Right renal pelvis (tissue), 4 donors: Measurements from ENCODE around the gene CDH13. TPM values are rescaled to one million over a fixed set of nuclear protein-coding genes. Genes with fewer than 3 reads are reported as not detected.

Experiments
- DNase-seq, 4 donors: peaks; one replicate each; pipeline ENCODE4 v3.0.0-alpha.2; 2013; ENCODE audit warnings: low read depth in 4 of 4, low spot score in 3 of 4, missing footprints in 1 of 4
- polyA plus RNA-seq, 4 donors: library from polyadenylated mRNA; unstranded; fragments of 120-200 nt; gene quantifications; one replicate each; pipeline ENCODE4 v1.2.1, GENCODE V29; 2013; ENCODE audit not compliant: insufficient read length in 4 of 4

Gene CDH13
- polyA plus RNA-seq, 4 donors: 10.1 to 16.5 (median 13.4) TPM

DNA sequence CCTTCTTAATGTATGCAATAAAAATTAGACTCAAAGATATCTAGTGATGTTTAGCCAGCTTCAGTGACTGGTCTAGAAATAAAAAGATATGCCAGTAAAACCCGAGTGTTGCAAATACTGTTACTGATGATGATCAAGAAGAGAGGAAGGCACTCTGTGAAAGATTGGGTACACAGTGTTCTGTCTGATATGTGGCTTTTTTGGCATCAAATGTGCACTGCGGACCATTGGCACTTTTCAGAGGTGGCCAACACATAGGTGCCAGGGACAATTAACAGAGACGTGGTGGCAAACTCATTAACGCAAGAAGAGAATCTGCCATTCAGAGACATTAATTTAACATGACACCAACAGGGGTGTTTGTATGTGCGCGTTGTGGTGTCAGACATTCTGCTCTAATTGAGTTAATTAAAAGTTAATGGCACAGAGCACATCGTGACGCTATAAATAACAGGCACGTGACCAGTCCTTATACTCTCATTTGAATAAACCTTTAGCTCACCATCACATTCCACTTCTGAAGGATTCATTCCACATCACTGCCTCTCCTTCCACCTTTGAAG is 631.7 kb downstream of the CDH13 start:
- DNase-seq: no peak

GRCh38 chr16:83266848-83267553 is 640.2 kb downstream of the CDH13 start:
- no peak for DNase-seq

DNA sequence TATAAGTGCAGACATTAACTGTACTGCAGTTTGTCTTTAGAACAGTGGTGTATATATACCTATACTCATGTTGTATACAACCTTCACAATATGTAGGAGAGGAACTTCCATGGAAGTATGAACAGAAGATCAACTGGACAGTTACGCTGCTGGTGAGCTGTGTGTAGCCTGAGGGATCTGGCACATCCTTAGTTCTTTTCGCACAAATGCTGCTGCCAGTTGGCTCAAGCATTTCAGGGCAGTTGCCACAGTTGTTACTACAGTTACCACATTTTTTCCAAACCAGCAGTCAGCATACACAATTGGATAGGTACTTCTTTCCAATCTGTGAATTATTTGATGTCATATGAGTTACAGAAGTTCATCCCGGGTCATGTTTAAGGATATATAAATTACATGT is 641.4 kb downstream of the CDH13 start:
- DNase-seq: no peak

DNA sequence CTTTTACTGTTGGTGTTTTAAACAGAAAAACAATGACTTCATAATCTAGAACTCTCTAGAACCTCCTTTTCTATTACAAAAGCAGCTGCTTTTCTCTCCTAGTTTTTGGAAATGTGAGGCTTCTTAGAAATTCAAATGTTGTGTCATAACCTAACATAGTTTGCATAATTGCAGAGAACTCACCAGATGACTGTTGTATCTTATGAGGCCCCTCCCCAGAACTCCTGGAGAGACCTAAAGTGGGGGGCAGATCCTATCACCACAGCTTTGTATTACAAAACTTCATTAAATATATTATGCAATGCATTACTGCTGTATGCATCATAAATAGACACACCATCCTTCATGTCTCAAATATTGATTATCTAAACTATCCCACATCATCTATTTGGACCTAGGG is 642.3 kb downstream of the CDH13 start:
- no peak for DNase-seq

DNA sequence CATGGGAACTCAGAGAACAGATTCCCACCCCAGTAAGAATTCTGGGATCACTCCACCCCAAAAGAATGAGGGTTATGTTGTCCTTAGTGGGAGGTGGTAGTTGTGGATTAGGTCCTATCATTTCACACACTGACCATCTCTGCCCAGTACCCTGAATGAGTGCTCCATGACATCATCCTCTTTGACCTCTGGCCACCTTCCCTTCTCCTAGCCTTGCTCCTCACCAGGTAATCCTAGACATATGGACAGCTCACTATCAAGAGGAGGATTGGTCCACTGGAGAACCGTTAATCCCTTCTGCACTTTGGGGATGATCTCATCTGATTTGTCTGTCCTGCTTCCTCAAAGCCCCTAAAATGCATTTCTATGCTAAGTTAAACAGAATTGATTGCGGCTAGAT is 642.8 kb downstream of the CDH13 start:
- no peak for DNase-seq

- no peak for DNase-seq
Observed at GRCh38 chr16:83270061-83270460, 643.3 kb downstream of the CDH13 start.

- no peak for DNase-seq
Observed at GRCh38 chr16:83270640-83271039, 643.9 kb downstream of the CDH13 start.

DNA sequence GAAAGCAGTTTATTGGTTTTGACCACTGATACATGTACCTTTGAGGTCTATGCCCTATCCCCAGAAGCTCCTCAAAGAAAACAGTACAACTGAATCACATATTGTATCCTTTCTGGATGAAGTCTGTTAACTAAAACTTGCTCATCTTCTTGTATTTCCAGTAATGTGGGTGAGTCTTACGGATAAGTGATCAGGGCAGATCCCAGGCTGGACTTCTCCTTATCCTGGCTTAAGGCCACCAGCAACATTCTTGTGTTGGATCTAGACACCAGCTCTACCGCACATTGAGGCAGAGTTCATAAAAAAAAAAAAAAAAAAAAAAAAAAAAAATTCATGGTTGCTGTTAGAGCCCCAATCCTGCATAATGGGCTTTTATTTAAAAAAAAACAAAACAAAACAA is 644.4 kb downstream of the CDH13 start:
- no peak for DNase-seq

- DNase-seq: no peak
Observed at GRCh38 chr16:83271970-83272575, 645.3 kb downstream of the CDH13 start.

DNA sequence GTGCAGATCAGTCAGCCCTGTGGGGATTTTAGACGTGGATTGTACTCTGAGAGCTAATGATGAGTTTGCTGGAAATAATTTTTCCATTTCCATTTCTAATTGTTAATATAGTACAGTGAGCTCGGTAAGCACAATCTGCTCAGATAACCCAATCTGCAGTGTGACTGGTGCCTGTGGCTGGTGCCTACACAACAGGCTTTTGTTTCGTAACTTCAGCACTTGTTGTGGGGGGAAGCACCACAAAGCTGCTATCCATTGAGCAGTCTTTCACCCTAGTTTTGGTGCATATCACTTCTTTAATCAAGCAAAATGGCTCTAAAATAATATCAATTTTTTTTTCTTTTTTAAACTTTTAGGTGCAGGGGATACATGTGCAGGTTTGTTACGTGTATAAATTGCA is 646.1 kb downstream of the CDH13 start:
- no peak for DNase-seq

DNA sequence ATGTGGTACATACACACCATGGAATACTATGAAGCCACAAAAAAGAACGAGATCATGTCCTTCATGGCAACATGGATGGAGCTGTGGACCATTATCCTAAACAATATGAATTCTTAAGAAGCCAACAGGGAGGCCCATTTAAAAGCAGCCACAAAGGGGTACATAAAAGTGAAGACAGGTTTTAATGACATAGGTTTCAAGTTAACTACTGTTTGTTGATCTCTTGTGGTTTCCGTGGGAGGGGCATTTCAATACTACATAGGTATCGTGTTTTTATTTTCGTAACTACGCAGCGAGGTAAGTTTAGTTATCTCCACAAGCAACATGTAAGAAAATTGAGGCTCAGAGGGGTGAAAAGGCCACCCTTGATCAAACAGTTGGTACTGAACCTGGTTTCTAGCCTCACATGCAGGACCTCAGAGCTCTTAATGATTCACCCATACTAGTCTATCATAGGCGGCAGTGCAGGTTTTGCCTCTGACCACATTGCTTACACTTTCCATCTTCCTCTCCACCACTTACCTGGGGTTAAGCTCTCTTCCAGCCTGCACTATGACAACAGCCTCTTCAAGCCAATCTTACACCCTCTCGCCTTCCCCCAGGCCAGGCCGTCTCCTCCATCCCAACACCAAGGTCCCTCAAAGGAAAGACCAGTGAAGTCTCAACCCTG is 646.9 kb downstream of the CDH13 start:
- no peak for DNase-seq

- DNase-seq: no peak
Observed at GRCh38 chr16:83279251-83279650, 652.5 kb downstream of the CDH13 start.

GRCh38 chr16:83285921-83286320 is 659.2 kb downstream of the CDH13 start:
- DNase-seq: no peak

DNA sequence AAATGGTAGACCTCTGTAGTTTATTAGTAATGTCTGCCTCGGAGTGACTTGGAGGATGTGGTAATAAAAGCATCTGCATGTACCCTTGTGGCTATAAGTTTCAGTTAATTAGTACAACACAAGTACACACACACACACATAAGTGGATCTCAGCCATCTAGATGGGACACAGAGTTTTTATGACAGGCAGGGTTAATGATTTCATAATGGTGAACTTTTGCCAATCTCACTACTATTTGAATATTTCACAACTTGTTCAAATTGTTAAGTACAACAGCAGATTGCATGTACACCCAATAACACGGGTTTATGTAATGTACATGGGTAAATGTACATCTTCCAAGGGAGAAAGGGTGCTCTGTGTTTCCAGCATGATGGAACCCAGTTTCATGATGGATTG is 669.7 kb downstream of the CDH13 start:
- DNase-seq: no peak

- no peak for DNase-seq
Observed at GRCh38 chr16:83298541-83298940, 671.8 kb downstream of the CDH13 start.

GRCh38 chr16:83300326-83300725 is 673.6 kb downstream of the CDH13 start:
- DNase-seq: no peak

DNA sequence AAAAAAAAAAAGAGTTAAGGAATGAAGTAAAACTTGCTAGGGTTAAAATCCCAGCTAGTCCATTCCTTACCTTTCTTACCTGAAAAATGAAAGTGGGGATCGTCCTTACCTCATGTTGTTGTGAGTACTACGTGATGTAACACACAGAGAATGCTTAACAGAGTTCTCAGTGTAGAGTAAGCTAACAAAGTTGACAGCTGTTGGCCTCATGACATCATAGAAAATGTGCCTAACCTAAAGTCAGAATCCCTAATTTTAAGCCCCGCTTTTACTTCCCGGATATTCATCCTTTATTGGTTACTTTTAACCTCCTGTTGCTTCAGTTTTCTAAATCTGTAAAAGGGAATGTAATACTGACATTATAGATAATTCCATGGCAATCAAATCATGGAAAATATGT is 675.2 kb downstream of the CDH13 start:
- DNase-seq: no peak

DNA sequence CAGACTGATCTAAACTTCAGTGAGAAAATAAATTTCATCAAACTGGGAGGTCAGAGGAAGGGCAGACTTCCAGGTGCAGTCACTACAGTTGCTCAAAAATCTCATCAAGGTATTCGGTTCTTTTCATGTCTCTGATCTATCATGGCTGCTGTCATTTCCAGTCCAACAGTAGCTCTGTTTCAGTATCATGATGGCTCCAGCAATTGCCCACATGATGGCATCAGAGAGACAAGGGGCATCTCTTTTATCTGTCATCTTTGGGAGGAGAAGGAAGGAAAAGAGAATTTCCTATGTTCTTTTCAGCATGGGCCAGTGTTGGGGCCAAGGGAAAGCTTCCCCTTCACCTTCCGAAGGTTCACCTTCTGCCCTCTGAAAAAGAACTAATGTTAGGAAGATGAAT is 676.1 kb downstream of the CDH13 start:
- no peak for DNase-seq

DNA sequence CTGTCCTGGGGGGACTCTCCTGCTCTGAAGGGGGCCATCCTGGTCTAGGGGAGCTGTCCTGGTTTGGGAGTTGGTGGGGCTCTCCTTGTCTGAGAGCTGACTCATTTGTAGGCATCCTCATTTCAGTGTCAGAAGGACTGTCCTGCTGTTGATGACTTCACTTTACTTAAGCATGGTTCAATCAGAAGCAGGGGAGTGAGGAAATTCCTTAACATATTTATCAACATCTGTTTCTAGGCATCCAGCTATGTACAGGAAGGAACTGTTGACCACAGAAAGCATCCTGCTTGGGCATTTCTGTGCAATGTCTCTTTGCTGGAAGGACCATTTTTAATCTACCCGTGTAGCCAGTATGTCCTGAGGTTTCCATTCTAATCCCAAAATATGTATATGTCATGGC is 678.3 kb downstream of the CDH13 start:
- DNase-seq: no peak

DNA sequence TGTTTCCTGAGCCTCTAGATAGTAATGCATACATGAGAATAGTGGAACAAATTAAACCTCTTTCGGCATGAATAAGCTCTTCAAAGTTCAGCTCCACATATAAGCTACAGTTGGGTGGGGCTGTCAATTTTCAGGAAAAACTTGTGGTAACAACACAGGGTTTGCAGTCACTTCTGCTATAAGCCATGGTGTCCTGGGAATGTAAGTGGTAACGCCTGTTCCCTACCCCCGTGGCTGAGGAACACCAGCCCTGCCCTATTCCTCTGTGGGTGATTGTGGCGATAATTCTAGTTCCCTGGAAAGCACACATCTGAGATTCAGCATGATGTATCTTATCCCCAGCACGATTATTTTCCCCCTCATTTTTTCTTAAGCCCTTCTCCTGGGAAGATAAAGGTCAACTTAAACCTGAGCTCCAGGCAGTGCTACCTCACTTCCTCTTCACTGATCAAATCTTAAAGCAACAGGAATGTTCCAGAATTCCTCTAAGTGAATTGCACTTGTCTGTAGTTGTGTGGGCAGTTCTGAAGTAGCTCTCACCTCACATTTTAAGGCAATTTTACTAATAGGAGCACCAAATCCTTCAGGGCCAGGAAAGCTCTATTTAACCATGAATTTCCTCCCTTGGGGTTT is 680.3 kb downstream of the CDH13 start:
- DNase-seq: no peak

DNA sequence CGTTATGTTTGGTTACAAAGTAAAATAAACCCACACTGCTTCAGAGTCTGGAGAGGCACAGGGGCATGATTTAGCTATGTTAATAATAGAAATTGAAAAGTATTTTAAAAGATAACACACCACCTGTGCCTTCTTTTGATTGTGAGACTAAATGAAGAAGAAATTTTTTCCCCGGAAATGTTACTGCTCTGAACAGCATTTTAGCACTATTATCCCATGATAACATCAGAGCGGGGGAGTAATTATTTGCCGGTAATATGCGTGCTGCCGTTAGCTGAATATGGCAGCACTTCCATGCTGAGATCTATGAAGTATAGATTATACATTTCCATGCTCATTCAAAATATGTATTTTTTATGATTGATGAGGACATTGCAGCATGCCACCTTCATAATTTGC is 680.8 kb downstream of the CDH13 start:
- no peak for DNase-seq
